Measurements from ENCODE around the gene ACSF2. TPM values are rescaled to one million over a fixed set of nuclear protein-coding genes. Genes with fewer than 3 reads are reported as not detected.
"Not testable (repeated sequence)": the region's sequence is repeated elsewhere in the genome, so short reads cannot be mapped to it uniquely, and the experiment has no call there.

Gene ACSF2
- total and polyA plus RNA-seq, 8 donors: 16.1 to 172 (median 67.9) TPM

DNA sequence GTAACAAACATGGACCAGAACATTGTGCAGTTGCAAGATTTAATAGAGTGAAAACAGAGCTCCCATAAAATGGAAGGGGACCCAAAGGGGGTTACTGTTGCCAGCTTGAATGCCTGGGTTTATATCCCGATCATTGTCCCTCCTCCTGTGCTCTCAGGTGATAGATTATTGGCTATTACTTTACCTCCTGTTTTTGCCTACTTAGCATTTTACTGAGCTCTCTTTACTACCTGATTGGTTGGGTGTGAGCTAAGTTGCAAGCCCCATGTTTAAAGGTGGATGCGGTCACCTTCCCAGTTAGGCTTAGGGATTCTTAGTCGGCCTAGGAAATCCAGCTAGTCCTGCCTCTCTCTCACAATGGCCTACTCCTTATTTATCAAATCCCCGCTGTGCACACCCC lies 20.7 kb upstream of the ACSF2 start:
- H3K27ac ChIP-seq; intact Hi-C loops (cut with DNase I; ENCODE audit: low total_unique reads); H3K27me3 ChIP-seq; H3K4me3 ChIP-seq; DNase-seq; H3K9me3 ChIP-seq; H3K4me1 ChIP-seq; H3K36me3 ChIP-seq: not testable (repeated sequence)
- 82 to 90% (median 88%) methylated on average over 4 of the region's 4 CpGs for WGBS, 5 donors

DNA sequence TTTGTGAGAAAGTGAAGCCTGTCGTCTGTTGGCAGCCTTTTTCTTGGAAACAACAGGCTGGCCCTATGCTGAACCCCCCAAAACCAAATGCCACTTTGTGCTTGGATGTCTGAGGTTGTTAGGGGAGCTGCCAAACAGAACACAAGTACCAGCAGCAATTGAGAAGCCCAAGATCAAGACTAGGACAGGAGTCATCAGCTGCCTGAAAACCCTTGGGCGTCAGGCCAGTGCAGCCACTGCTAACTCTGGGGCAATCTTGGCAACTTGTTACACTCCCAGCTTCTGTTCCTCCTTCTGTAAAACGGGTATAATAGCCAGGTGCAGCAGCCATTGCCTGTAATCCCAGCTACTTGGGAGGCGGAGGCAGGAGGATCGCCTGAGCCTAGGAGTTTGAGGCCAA lies 19.4 kb upstream of the ACSF2 start:
- intact Hi-C loops (cut with DNase I; ENCODE audit: low total_unique reads): no loop called here
- H3K4me1 ChIP-seq: no peaks in the 10 kb centered on the region
- H3K36me3 ChIP-seq: no peaks in the 10 kb centered on the region
- H3K27ac ChIP-seq: no peak overlapping the region
- H3K9me3 ChIP-seq: no peaks in the 10 kb centered on the region
- whole genome bisulfite sequencing, 5 donors: 74 to 85% (median 82%) methylated on average over 5 of the region's 5 CpGs
- TF ChIP-seq POLR2A (IDR thresholded peaks at IDR 0.05) (no peak), POLR2AphosphoS5 (IDR thresholded peaks at IDR 0.05) (no peak), EP300 (IDR thresholded peaks at IDR 0.05) (no peak)
- TF ChIP-seq, protein P1, sequence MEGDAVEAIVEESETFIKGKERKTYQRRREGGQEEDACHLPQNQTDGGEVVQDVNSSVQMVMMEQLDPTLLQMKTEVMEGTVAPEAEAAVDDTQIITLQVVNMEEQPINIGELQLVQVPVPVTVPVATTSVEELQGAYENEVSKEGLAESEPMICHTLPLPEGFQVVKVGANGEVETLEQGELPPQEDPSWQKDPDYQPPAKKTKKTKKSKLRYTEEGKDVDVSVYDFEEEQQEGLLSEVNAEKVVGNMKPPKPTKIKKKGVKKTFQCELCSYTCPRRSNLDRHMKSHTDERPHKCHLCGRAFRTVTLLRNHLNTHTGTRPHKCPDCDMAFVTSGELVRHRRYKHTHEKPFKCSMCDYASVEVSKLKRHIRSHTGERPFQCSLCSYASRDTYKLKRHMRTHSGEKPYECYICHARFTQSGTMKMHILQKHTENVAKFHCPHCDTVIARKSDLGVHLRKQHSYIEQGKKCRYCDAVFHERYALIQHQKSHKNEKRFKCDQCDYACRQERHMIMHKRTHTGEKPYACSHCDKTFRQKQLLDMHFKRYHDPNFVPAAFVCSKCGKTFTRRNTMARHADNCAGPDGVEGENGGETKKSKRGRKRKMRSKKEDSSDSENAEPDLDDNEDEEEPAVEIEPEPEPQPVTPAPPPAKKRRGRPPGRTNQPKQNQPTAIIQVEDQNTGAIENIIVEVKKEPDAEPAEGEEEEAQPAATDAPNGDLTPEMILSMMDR (IDR thresholded peaks at IDR 0.05): no peak
- no peak for DNase-seq
- no peak overlapping the region for H3K4me3 ChIP-seq
- H3K27me3 ChIP-seq: no peaks in the 10 kb centered on the region

DNA sequence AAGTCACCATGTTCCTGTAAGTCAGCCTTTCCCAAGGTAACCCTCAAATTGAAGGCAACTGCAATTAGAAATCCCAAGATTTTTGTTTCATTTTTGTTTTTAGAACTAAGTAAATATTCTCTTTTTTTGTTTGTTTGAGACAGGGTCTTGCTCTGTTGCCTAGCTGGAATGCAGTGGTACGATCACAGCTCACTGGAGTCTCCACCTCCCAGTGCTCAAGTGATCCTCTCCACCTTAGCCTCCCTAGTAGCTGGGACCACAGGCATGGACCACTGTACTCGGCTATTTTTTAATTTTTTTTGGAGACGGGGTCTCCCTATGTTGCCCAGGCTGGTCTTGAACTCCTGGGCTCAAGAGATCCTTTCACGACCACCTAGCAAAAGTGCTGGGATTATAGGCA lies 18.1 kb upstream of the ACSF2 start:
- Histone ChIP-seq H3K27ac (no peak overlapping the region), H3K9me3 (no peaks in the 10 kb centered on the region), H3K36me3 (no peaks in the 10 kb centered on the region), H3K27me3 (no peaks in the 10 kb centered on the region), H3K4me1 (no peaks in the 10 kb centered on the region), H3K4me3 (no peak overlapping the region)
- TF ChIP-seq POLR2A (IDR thresholded peaks at IDR 0.05): no peak
- TF ChIP-seq POLR2AphosphoS5 (IDR thresholded peaks at IDR 0.05): no peak
- no peak for TF ChIP-seq EP300 (IDR thresholded peaks at IDR 0.05)
- TF ChIP-seq, protein P1 (IDR thresholded peaks at IDR 0.05): no peak
- 67 to 86% (median 81%) methylated on average over 4 of the region's 4 CpGs for WGBS, 5 donors
- intact Hi-C loops (cut with DNase I; ENCODE audit: low total_unique reads): no loop called here
- no peak for DNase-seq

DNA sequence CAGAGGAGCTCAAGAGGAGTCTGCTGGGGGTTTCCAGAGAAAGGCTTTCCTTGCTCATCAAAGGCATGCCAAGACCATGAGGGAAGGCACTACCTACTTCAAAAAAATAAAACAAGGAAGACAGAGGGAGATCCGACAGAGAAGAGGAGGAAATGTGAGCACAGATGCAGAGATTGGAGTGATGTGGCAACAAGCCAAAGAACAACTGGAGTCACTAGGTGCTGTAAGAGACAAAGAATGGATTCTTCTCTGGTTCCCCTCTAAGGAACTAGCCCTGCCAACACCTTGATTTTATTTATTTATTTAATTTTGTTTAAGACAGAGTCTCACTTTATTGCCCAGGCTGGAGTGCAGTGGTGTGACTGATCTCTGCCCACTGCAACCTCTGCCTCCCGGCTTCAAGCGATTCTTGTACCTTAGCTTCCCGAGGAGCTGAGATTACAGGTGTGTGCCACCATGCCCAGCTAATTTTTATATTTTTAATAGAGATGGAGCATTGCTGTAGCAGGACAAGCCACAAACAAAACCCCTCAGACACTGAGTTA lies 13.8 kb upstream of the ACSF2 start:
- Histone ChIP-seq H3K27me3 (no peaks in the 10 kb centered on the region), H3K4me3 (no peak overlapping the region), H3K9me3 (no peaks in the 10 kb centered on the region), H3K36me3 (no peaks in the 10 kb centered on the region), H3K27ac (no peak overlapping the region), H3K4me1 (no peaks in the 10 kb centered on the region)
- intact Hi-C loops (cut with DNase I; ENCODE audit: low total_unique reads): no loop called here
- DNase-seq: no peak
- 82 to 90% (median 87%) methylated on average over 4 of the region's 4 CpGs for WGBS, 5 donors
- TF ChIP-seq POLR2A (IDR thresholded peaks at IDR 0.05) (no peak), EP300 (IDR thresholded peaks at IDR 0.05) (no peak), POLR2AphosphoS5 (IDR thresholded peaks at IDR 0.05) (no peak)
- TF ChIP-seq, protein P1 (IDR thresholded peaks at IDR 0.05): no peak

DNA sequence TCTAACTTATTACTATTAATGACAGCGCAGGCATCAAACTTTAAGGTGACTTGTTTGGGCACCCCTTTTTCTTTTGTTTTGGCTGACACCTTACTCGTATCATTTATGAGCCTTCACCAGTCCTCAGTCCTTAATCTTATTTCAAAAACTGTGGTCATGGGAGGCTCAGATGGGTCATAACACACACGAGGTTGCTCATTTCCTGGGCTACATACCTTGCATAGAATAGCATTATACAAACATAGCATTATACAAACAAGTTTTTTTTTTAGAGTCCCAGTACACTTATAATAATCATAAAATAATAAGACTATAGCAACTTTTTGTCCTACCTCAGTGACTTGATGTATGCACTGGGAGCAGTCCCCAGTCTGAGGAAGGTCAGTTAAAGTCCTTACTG lies 11.2 kb upstream of the ACSF2 start:
- H3K27me3 ChIP-seq: no peaks in the 10 kb centered on the region
- 65 to 73% (median 69%) methylated on average over 3 of the region's 3 CpGs for WGBS, 5 donors

DNA sequence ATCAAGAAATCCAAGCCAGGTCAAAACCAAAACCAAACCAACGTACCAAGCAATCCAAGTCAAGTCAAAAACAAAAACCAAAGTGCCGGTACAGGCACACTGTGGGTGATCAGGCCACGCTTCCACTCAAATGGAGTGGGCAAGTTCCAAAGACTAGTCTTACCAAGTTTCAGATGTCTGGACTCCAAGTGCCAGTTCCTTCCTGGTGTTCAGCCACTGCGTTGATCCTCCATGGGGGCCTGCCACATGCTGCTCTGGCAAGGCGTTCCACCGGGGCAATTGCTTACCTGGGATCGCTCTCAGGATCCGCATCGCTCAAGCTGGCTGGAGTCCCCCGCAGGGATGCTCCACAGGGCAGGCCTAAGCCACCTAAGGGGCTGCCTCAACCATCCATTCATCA lies 6.4 kb upstream of the ACSF2 start:
- H3K9me3 ChIP-seq; intact Hi-C loops (cut with DNase I; ENCODE audit: low total_unique reads); H3K36me3 ChIP-seq; H3K27ac ChIP-seq; H3K4me3 ChIP-seq; DNase-seq; H3K27me3 ChIP-seq: not testable (repeated sequence)
- WGBS, 5 donors: 95 to 99% (median 97%) methylated on average over 10 of the region's 10 CpGs
- H3K4me1 ChIP-seq: peaks cover 10 to 35% (median 14%) of the 10 kb centered on the region in 4 donors

More for the DNA sequence above, 11.2 kb upstream of the ACSF2 start:
- Histone ChIP-seq H3K4me3 (no peak overlapping the region), H3K4me1 (no peaks in the 10 kb centered on the region), H3K9me3 (no peaks in the 10 kb centered on the region), H3K27ac (no peak overlapping the region), H3K36me3 (no peaks in the 10 kb centered on the region)
- DNase-seq: no peak
- no peak for TF ChIP-seq POLR2AphosphoS5 (IDR thresholded peaks at IDR 0.05)
- TF ChIP-seq, protein P1 (IDR thresholded peaks at IDR 0.05): no peak
- no peak for TF ChIP-seq POLR2A (IDR thresholded peaks at IDR 0.05)
- TF ChIP-seq EP300 (IDR thresholded peaks at IDR 0.05): no peak
- intact Hi-C loops (cut with DNase I; ENCODE audit: low total_unique reads): no loop called here
